PC-3 (cell line): ENCODE results near the gene TERB1. TPM values are rescaled to one million over a fixed set of nuclear protein-coding genes. Genes with fewer than 3 reads are reported as not detected.

Source experiments
- ATAC-seq: fragments of 200-7000 bp; cut with Tn5 transposase; 2 replicates; pipeline ENCODE4 v1.9.1; 2020; ENCODE audit warnings: mild to moderate bottlenecking, moderate library complexity
- BruUV-seq: library from RNA; stranded (reverse); fragments of 400-500 nt; replicated peaks from 2 replicates; lab custom pipeline; 2021; lab: Mats Ljungman, UMichigan
- CTCF ChIA-PET: fragments of 300-600 bp; sonication (Branson Sonifier 250); formaldehyde crosslinking; loops from one replicate; lab custom pipeline; 2022; ENCODE audit warnings: antibody characterized with exemption; lab: Charles Lee
- POLR2A ChIA-PET: fragments of 300-600 bp; sonication (Branson Sonifier 250); formaldehyde crosslinking; loops from one replicate; lab custom pipeline; 2022; ENCODE audit warnings: antibody characterized with exemption; ENCODE audit not compliant: unreplicated experiment; lab: Charles Lee
- DNase-seq: peaks from one replicate; pipeline ENCODE4 v3.0.0-alpha.2; 2015
- H2AFZ ChIP-seq: fragments of 300-600 bp; sonication (generic); 2 replicates; pipeline ENCODE4 v1.6.0; 2016; ENCODE audit warnings: antibody characterized with exemption, low read length
- H3F3A ChIP-seq: fragments of 300-600 bp; sonication (generic); one replicate; pipeline ENCODE4 v1.6.0; 2017; ENCODE audit warnings: antibody characterized with exemption, low read length, control low read depth, mild to moderate bottlenecking; ENCODE audit not compliant: unreplicated experiment
- H3K27ac ChIP-seq: fragments of 300-600 bp; sonication (generic); 2 replicates; pipeline ENCODE4 v1.5.1; 2016; ENCODE audit warnings: mild to moderate bottlenecking, low read length
- H3K27me3 ChIP-seq: fragments of 300-600 bp; sonication (generic); 2 replicates; pipeline ENCODE4 v1.6.1; 2016; ENCODE audit warnings: low read length, mixed read lengths
- H3K36me3 ChIP-seq: fragments of 300-600 bp; sonication (generic); 2 replicates; pipeline ENCODE4 v1.6.1; 2016; ENCODE audit warnings: low read depth, mixed run types, low read length, mixed read lengths
- H3K4me1 ChIP-seq: fragments of 300-600 bp; sonication (generic); 2 replicates; pipeline ENCODE4 v1.5.1; 2016; ENCODE audit warnings: low read length; ENCODE audit not compliant: insufficient read depth
- H3K4me2 ChIP-seq: fragments of 300-600 bp; sonication (generic); 2 replicates; pipeline ENCODE4 v1.6.0; 2016; ENCODE audit warnings: low read length
- H3K4me3 ChIP-seq: fragments of 300-600 bp; sonication (generic); 2 replicates; pipeline ENCODE4 v1.5.1; 2016; ENCODE audit warnings: mild to moderate bottlenecking, low read length, mixed read lengths
- H3K79me2 ChIP-seq: fragments of 300-600 bp; sonication (generic); 2 replicates; pipeline ENCODE4 v1.6.1; 2017; ENCODE audit warnings: low read length, mixed read lengths
- H3K9ac ChIP-seq: fragments of 300-600 bp; sonication (generic); 2 replicates; pipeline ENCODE4 v1.6.0; 2016; ENCODE audit warnings: mild to moderate bottlenecking, low read length
- H3K9me2 ChIP-seq: fragments of 300-600 bp; sonication (generic); replicated peaks from 2 replicates; pipeline ENCODE4 v1.6.1; 2016; ENCODE audit warnings: mixed run types, low read length, mixed read lengths
- H3K9me3 ChIP-seq: fragments of 300-600 bp; sonication (generic); 2 replicates; pipeline ENCODE4 v1.6.1; 2016; ENCODE audit warnings: low read length, mixed read lengths
- H4K20me1 ChIP-seq: fragments of 300-600 bp; sonication (generic); 2 replicates; pipeline ENCODE4 v1.6.1; 2016; ENCODE audit warnings: low read length, mixed read lengths
- EZH2 ChIP-seq: fragments of 300-600 bp; sonication (generic); IDR thresholded peaks from one replicate; pipeline ENCODE4 v1.6.1; 2017; ENCODE audit warnings: antibody characterized with exemption, mild to moderate bottlenecking, low read length; ENCODE audit not compliant: unreplicated experiment
- EZH2phosphoT487 ChIP-seq: fragments of 300-600 bp; sonication (generic); IDR thresholded peaks from 2 replicates; pipeline ENCODE4 v1.6.1; 2018; ENCODE audit warnings: mild to moderate bottlenecking, antibody characterized with exemption, low read length, borderline replicate concordance
- intact Hi-C: fragments of 100-400 bp; cut with micrococcal nuclease; formaldehyde crosslinking; loops from 2 replicates; pipeline ENCODE4 v1.9.0; 2023
- total RNA-seq: library from RNA; depleted of rRNA; stranded (reverse); fragments of >200 nt; gene quantifications from 2 replicates; pipeline ENCODE4 v1.2.3, GENCODE V29; 2014
- TF ChIP-seq, protein P1 (sequence below): fragments of 300-600 bp; sonication (generic); conservative IDR thresholded peaks from 2 replicates; pipeline ENCODE4 v1.5.1; 2017; ENCODE audit warnings: antibody characterized with exemption, low read depth, mild to moderate bottlenecking, low read length

The TERB1 gene
- total RNA-seq, 1 experiment from 2014 or later = not detected

DNA sequence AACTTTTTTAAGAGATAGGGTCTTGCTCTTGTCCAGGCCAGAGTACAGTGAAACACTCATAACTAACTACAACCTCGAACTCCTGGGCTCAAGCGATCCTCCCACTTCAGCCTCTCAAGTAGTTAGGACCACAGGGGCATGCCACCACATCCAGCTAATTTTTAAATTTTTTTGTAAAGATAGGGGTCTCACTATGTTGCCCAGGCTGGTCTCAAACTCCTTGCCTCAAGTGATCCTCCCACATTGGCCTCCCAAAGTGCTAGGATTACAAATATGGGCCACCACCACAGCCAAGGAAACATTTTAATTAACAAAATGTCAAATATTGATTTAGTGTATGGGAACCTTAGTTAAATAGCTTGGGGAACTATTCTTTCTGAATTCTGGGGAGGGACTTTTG lies 47.2 kb downstream of the TERB1 start:
- CTCF ChIA-PET = no interaction called here
- intact Hi-C loops = loop anchor here (10.0 kb wide), 1 partner anchor 111 kb away; no protein-coding TSS in a partner anchor

DNA sequence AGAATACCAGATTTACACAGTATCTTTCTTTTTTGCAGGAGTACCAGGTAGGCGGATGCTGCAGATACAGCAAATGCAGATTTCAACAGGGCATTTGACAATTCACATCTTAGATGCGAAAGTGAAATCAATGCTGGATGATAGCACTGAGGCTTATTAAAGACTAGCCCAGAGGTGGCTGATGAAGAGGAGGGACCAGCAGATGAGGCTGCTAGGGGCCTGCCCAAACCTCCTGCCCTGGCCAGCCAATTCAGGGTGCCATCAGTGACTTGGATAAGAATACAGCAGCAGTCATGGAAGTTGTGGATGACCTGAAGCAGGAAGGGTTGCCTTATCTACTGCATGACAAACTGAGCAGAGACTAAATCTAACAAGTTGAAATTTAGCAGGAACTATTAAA lies 48.4 kb downstream of the TERB1 start:
- DNase-seq (no peak), ATAC-seq (no peak)
- Histone ChIP-seq H3K27me3 (no peaks in the 10 kb centered on the region), H3F3A (no peaks in the 10 kb centered on the region), H3K27ac (no peak overlapping the region), H2AFZ (no peak overlapping the region), H3K36me3 (peaks cover 14% of the 10 kb centered on the region), H4K20me1 (peaks cover 18% of the 10 kb centered on the region), H3K4me2 (no peak overlapping the region), H3K9me2 (no peaks in the 10 kb centered on the region), H3K9me3 (no peaks in the 10 kb centered on the region), H3K9ac (no peak overlapping the region), H3K4me3 (no peak overlapping the region), H3K4me1 (peaks cover 20% of the 10 kb centered on the region), H3K79me2 (peaks cover 34% of the 10 kb centered on the region)
- BruUV-seq = no TSS peak
- intact Hi-C loops = loop anchor here (10.0 kb wide), 1 partner anchor 112 kb away; no protein-coding TSS in a partner anchor
- CTCF ChIA-PET = interaction anchor here (1.1 kb wide), 1 partner anchor 11 kb away, joined by 4 read pairs; no protein-coding TSS in a partner anchor
- TF ChIP-seq EZH2phosphoT487 = no peak
- TF ChIP-seq, protein P1, sequence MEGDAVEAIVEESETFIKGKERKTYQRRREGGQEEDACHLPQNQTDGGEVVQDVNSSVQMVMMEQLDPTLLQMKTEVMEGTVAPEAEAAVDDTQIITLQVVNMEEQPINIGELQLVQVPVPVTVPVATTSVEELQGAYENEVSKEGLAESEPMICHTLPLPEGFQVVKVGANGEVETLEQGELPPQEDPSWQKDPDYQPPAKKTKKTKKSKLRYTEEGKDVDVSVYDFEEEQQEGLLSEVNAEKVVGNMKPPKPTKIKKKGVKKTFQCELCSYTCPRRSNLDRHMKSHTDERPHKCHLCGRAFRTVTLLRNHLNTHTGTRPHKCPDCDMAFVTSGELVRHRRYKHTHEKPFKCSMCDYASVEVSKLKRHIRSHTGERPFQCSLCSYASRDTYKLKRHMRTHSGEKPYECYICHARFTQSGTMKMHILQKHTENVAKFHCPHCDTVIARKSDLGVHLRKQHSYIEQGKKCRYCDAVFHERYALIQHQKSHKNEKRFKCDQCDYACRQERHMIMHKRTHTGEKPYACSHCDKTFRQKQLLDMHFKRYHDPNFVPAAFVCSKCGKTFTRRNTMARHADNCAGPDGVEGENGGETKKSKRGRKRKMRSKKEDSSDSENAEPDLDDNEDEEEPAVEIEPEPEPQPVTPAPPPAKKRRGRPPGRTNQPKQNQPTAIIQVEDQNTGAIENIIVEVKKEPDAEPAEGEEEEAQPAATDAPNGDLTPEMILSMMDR = no peak
- no peak for TF ChIP-seq EZH2
- POLR2A ChIA-PET = no interaction called here

More for the DNA sequence above, 47.2 kb downstream of the TERB1 start:
- ATAC-seq = no peak
- Histone ChIP-seq H3K4me1 (peaks cover 18% of the 10 kb centered on the region), H2AFZ (no peak overlapping the region), H3K4me2 (no peak overlapping the region), H3K9me2 (no peaks in the 10 kb centered on the region), H3K9me3 (no peaks in the 10 kb centered on the region), H3K4me3 (no peak overlapping the region), H3K27ac (no peak overlapping the region), H4K20me1 (peaks cover 18% of the 10 kb centered on the region), H3F3A (no peaks in the 10 kb centered on the region), H3K79me2 (peaks cover 22% of the 10 kb centered on the region), H3K9ac (no peak overlapping the region), H3K27me3 (no peaks in the 10 kb centered on the region), H3K36me3 (peaks cover 3% of the 10 kb centered on the region; the same call in 1 of the 2 replicates)
- no peak for DNase-seq
- TF ChIP-seq EZH2 = no peak
- BruUV-seq = no TSS peak
- POLR2A ChIA-PET = no interaction called here

DNA sequence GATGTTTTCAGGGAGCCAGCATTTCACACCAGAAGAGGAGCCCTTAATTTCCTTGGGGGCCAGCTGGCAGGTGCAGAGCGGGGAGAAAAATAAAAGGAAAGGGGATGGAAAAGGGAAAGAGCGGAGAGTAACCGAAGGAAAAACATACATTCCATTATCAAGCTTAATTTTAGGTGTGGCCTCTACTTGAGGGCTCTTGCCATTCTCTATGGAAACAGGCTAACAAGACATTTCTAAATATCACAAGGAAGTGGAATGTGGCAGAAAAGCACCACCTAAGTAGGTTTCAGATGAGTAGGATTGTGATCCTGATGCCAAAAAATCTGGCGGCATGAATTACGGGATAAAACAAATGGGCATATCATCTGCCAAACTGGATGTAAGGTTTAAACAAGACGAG lies 49.0 kb downstream of the TERB1 start:
- ChIA-PET POLR2A (no interaction called here), CTCF (interaction anchor here (0.7 to 1.1 kb wide), 2 partner anchors 11 to 144 kb away, joined by 4 read pairs; no protein-coding TSS in a partner anchor)
- H3K4me2 ChIP-seq = peak overlapping the region; percentile 89; the same call in 1 of the 2 replicates
- intact Hi-C loops = loop anchor here (10.0 kb wide), 1 partner anchor 112 kb away; no protein-coding TSS in a partner anchor
- DNase-seq (no peak), ATAC-seq (no peak)
- H3K27me3 ChIP-seq = no peaks in the 10 kb centered on the region
- peaks cover 40% of the 10 kb centered on the region for H3K79me2 ChIP-seq
- no peaks in the 10 kb centered on the region for H3K9me2 ChIP-seq
- H3K4me1 ChIP-seq = peaks cover 20% of the 10 kb centered on the region
- no TSS peak for BruUV-seq
- peaks cover 14% of the 10 kb centered on the region for H3K36me3 ChIP-seq
- H4K20me1 ChIP-seq = peaks cover 18% of the 10 kb centered on the region
- H2AFZ ChIP-seq = peak overlapping the region; percentile 97
- H3K9ac ChIP-seq = no peak overlapping the region
- H3K27ac ChIP-seq = no peak overlapping the region
- no peak overlapping the region; the same call in 1 of the 2 replicates for H3K4me3 ChIP-seq
- TF ChIP-seq EZH2 (no peak), EZH2phosphoT487 (no peak)
- TF ChIP-seq, protein P1 = no peak
- H3F3A ChIP-seq = no peaks in the 10 kb centered on the region
- H3K9me3 ChIP-seq = no peaks in the 10 kb centered on the region
